Mesendoderm (in vitro differentiated cells): Measurements from ENCODE around the gene DNTT.
A peak's percentile ranks its signal among the peaks of the same experiment; 100 is the strongest.

Experiments used
- DNase-seq: peaks from one replicate; pipeline ENCODE4 v3.0.0; 2013
- H2AK5ac ChIP-seq: 2 replicates; pipeline ENCODE4 v1.6.1; 2013; ENCODE audit warnings: low read length, inconsistent platforms
- H2BK120ac ChIP-seq: 2 replicates; pipeline ENCODE4 v1.6.1; 2013; ENCODE audit warnings: low read depth, mild to moderate bottlenecking, low read length, moderate library complexity, mixed read lengths
- H2BK15ac ChIP-seq: replicated peaks from 2 replicates; pipeline ENCODE4 v1.6.1; 2013; ENCODE audit warnings: low read depth, mild to moderate bottlenecking, moderate library complexity
- H2BK5ac ChIP-seq: 2 replicates; pipeline ENCODE4 v1.6.1; 2013; ENCODE audit warnings: low read length, inconsistent platforms
- H3K18ac ChIP-seq: 2 replicates; pipeline ENCODE4 v1.6.1; 2013; ENCODE audit warnings: mild to moderate bottlenecking, low read length, mixed read lengths
- H3K23ac ChIP-seq: one replicate; pipeline ENCODE4 v1.6.1; 2013; ENCODE audit warnings: low read length
- H3K27ac ChIP-seq: 2 replicates; pipeline ENCODE4 v1.5.1; 2013; ENCODE audit warnings: low read depth, mild to moderate bottlenecking, inconsistent platforms, low read length, moderate library complexity
- H3K27me3 ChIP-seq: 2 replicates; pipeline ENCODE4 v1.6.1; 2013; ENCODE audit warnings: low read length, control low read depth, mild to moderate bottlenecking, inconsistent platforms; ENCODE audit not compliant: insufficient read depth, poor library complexity
- H3K36me3 ChIP-seq: 2 replicates; pipeline ENCODE4 v1.6.1; 2013; ENCODE audit warnings: low read length, inconsistent platforms; ENCODE audit not compliant: control insufficient read depth, insufficient read depth
- H3K4ac ChIP-seq: one replicate; pipeline ENCODE4 v1.6.1; 2013; ENCODE audit warnings: low read depth, mild to moderate bottlenecking, low read length, moderate library complexity
- H3K4me1 ChIP-seq: 2 replicates; pipeline ENCODE4 v1.6.1; 2013; ENCODE audit warnings: low read depth, low read length, inconsistent platforms; ENCODE audit not compliant: control insufficient read depth
- H3K4me2 ChIP-seq: 2 replicates; pipeline ENCODE4 v1.6.1; 2013; ENCODE audit warnings: low read length
- H3K4me3 ChIP-seq: 2 replicates; pipeline ENCODE4 v1.5.1; 2013; ENCODE audit warnings: mild to moderate bottlenecking, low read length
- H3K56ac ChIP-seq: one replicate; pipeline ENCODE4 v1.6.1; 2013; ENCODE audit warnings: low read length
- H3K79me1 ChIP-seq: 2 replicates; pipeline ENCODE4 v1.6.1; 2013; ENCODE audit warnings: low read length, inconsistent platforms
- H3K79me2 ChIP-seq: 2 replicates; pipeline ENCODE4 v1.6.1; 2013; ENCODE audit warnings: mild to moderate bottlenecking, low read length; ENCODE audit not compliant: control insufficient read depth, insufficient read depth
- H3K9ac ChIP-seq: 2 replicates; pipeline ENCODE4 v1.6.1; 2013; ENCODE audit warnings: low read length, inconsistent platforms
- H4K5ac ChIP-seq: one replicate; pipeline ENCODE4 v1.6.1; 2013; ENCODE audit warnings: low read length
- H4K8ac ChIP-seq: one replicate; pipeline ENCODE4 v1.6.1; 2013; ENCODE audit warnings: low read depth, mild to moderate bottlenecking, control low read depth, low read length, moderate library complexity
- WGBS: extraction: QIAGEN DNeasy Blood & Tissue Kit; methylation state at CpG from one replicate; pipeline ENCODE4 v1.1.7; 2013; ENCODE audit warnings: low lambda C conversion rate, missing lambda C conversion rate; ENCODE audit not compliant: insufficient coverage; ENCODE audit errors: extremely low coverage; 5-methylcytosine and 5-hydroxymethylcytosine counted together

DNTT gene

GRCh38 chr10:96272316-96273280 lies 31.6 kb upstream of the DNTT start:
- no CpG with 5 or more reads among the region's 8 CpGs for WGBS
- Histone ChIP-seq H2AK5ac (no peak overlapping the region), H3K27ac (no peak overlapping the region), H3K56ac (no peak overlapping the region), H3K4me3 (no peak overlapping the region), H3K36me3 (no peaks in the 10 kb centered on the region), H3K18ac (no peak overlapping the region), H3K4me1 (peaks cover 2% of the 10 kb centered on the region), H2BK15ac (no peak overlapping the region), H3K79me2 (no peaks in the 10 kb centered on the region), H3K79me1 (no peaks in the 10 kb centered on the region), H3K9ac (no peak overlapping the region), H2BK120ac (no peak overlapping the region), H3K23ac (no peak overlapping the region), H3K4me2 (no peak overlapping the region), H3K27me3 (no peaks in the 10 kb centered on the region), H4K8ac (no peak overlapping the region), H2BK5ac (no peak overlapping the region), H3K4ac (no peak overlapping the region), H4K5ac (no peak overlapping the region)
- DNase-seq = no peak

GRCh38 chr10:96275685-96276418 lies 28.4 kb upstream of the DNTT start:
- Histone ChIP-seq H3K4me2 (no peak overlapping the region), H2BK15ac (no peak overlapping the region), H3K4ac (no peak overlapping the region), H3K36me3 (no peaks in the 10 kb centered on the region), H3K4me1 (no peaks in the 10 kb centered on the region), H3K79me1 (no peaks in the 10 kb centered on the region), H4K5ac (no peak overlapping the region), H3K4me3 (no peak overlapping the region), H2AK5ac (no peak overlapping the region), H3K18ac (no peak overlapping the region), H3K56ac (no peak overlapping the region), H2BK120ac (no peak overlapping the region), H3K27ac (no peak overlapping the region), H2BK5ac (no peak overlapping the region), H3K79me2 (no peaks in the 10 kb centered on the region), H3K23ac (peak overlapping the region; percentile 11), H4K8ac (no peak overlapping the region), H3K9ac (no peak overlapping the region), H3K27me3 (no peaks in the 10 kb centered on the region)
- WGBS = no CpG with 5 or more reads among the region's 2 CpGs
- DNase-seq = no peak

GRCh38 chr10:96276426-96276825 lies 27.8 kb upstream of the DNTT start:
- no peak overlapping the region for H2AK5ac ChIP-seq

GRCh38 chr10:96276831-96277230 lies 27.4 kb upstream of the DNTT start:
- Histone ChIP-seq H3K18ac (no peak overlapping the region), H3K4me3 (no peak overlapping the region), H3K9ac (no peak overlapping the region), H4K5ac (no peak overlapping the region), H3K79me1 (no peaks in the 10 kb centered on the region), H2BK120ac (no peak overlapping the region), H2AK5ac (no peak overlapping the region), H3K56ac (no peak overlapping the region), H3K27me3 (no peaks in the 10 kb centered on the region), H3K27ac (no peak overlapping the region), H3K4ac (no peak overlapping the region), H2BK15ac (no peak overlapping the region), H4K8ac (no peak overlapping the region), H2BK5ac (no peak overlapping the region), H3K79me2 (no peaks in the 10 kb centered on the region), H3K23ac (no peak overlapping the region), H3K36me3 (no peaks in the 10 kb centered on the region), H3K4me2 (no peak overlapping the region), H3K4me1 (no peaks in the 10 kb centered on the region)
- DNase-seq = no peak
- WGBS = no CpG with 5 or more reads among the region's 1 CpG

More at GRCh38 chr10:96276426-96276825, 27.8 kb upstream of the DNTT start:
- DNase-seq = no peak
- H3K23ac ChIP-seq = peak overlapping the region; percentile 11
- no peak overlapping the region for H3K4me2 ChIP-seq
- no peak overlapping the region for H3K56ac ChIP-seq
- H3K4ac ChIP-seq = no peak overlapping the region
- H3K4me3 ChIP-seq = no peak overlapping the region
- H2BK120ac ChIP-seq = no peak overlapping the region
- H3K27ac ChIP-seq = no peak overlapping the region
- WGBS = no CpG with 5 or more reads among the region's 6 CpGs
- no peak overlapping the region for H2BK5ac ChIP-seq
- H3K18ac ChIP-seq = no peak overlapping the region
- no peaks in the 10 kb centered on the region for H3K79me2 ChIP-seq
- H3K36me3 ChIP-seq = no peaks in the 10 kb centered on the region
- no peak overlapping the region for H4K5ac ChIP-seq
- no peaks in the 10 kb centered on the region for H3K79me1 ChIP-seq
- no peaks in the 10 kb centered on the region for H3K27me3 ChIP-seq
- H3K4me1 ChIP-seq = no peaks in the 10 kb centered on the region
- H4K8ac ChIP-seq = no peak overlapping the region
- H2BK15ac ChIP-seq = no peak overlapping the region
- no peak overlapping the region for H3K9ac ChIP-seq

GRCh38 chr10:96279191-96279641 lies 25.0 kb upstream of the DNTT start:
- no CpG with 5 or more reads among the region's 3 CpGs for WGBS
- Histone ChIP-seq H4K8ac (no peak overlapping the region), H3K4me1 (no peaks in the 10 kb centered on the region)

More at GRCh38 chr10:96279191-96279641, 25.0 kb upstream of the DNTT start:
- no peak overlapping the region for H3K4me3 ChIP-seq
- no peaks in the 10 kb centered on the region for H3K79me2 ChIP-seq
- H3K27me3 ChIP-seq = no peaks in the 10 kb centered on the region
- H3K23ac ChIP-seq = no peak overlapping the region
- no peak overlapping the region for H2AK5ac ChIP-seq
- no peak overlapping the region for H3K18ac ChIP-seq
- H2BK5ac ChIP-seq = no peak overlapping the region
- H2BK15ac ChIP-seq = no peak overlapping the region
- H3K4me2 ChIP-seq = no peak overlapping the region
- no peaks in the 10 kb centered on the region for H3K79me1 ChIP-seq
- no peak overlapping the region for H3K9ac ChIP-seq
- H4K5ac ChIP-seq = no peak overlapping the region
- no peak overlapping the region for H3K27ac ChIP-seq
- no peak overlapping the region for H3K56ac ChIP-seq
- H2BK120ac ChIP-seq = no peak overlapping the region
- H3K36me3 ChIP-seq = no peaks in the 10 kb centered on the region
- peak; percentile 28 for DNase-seq
- no peak overlapping the region for H3K4ac ChIP-seq
